Uterus (tissue), 2 donors: ENCODE data around the gene ACTRT2.

ENCODE experiments used
- POLR2A ChIP-seq, 2 donors: fragments of 450-650 bp; IDR thresholded peaks; one replicate each; pipeline ENCODE4 v1.6.1; 2016; ENCODE audit warnings: antibody characterized with exemption in 2 of 2, mild to moderate bottlenecking in 1 of 2, moderate library complexity in 1 of 2
- TF ChIP-seq, protein P1 (sequence below), 4 experiments: fragments of 200-600 bp in 2 of 4; fragments of 450-650 bp in 2 of 4; sonication (generic) in 2 of 4; IDR thresholded peaks; one replicate each; pipeline ENCODE4 v1.5.1; 2016 to 2019; ENCODE audit warnings: antibody characterized with exemption in 4 of 4, mild to moderate bottlenecking in 2 of 4, moderate library complexity in 1 of 4

DNA sequence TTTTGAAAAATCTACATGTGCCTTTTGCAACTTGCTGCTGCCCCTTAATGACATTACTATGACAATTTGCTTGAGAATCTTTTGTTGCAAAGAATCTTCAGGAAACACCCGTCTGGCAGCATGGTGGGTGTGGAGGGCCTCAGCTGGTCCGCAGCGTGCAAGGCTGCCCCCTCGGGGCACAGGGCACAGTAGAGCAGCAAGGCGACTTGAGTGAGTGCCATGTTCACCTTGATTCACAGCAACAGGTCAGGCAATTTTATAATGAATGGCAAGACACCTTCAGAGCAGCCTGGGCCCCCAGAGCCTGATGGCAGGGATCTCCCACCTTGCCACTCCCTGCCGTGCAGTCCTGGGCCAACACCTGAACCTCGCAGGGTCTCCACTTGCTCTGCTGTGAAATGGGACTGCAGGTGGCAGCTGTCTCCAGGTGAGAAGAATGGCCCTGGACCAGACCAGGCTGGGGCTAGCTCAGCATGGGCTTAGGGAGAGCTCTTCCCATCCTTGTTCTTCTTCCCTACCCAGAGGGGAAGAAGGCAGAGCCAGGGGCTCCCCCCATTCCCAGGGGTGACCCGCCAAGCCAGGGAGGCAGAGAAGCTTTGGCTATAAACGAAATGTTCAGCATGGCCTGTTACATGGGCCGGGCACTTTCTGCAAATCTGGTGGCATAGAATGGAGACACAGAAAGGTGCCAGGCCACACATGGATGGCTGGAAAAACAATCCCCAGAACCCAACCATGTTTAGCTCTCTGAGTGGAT is 34.5 kb upstream of the ACTRT2 start:
- TF ChIP-seq, protein P1, sequence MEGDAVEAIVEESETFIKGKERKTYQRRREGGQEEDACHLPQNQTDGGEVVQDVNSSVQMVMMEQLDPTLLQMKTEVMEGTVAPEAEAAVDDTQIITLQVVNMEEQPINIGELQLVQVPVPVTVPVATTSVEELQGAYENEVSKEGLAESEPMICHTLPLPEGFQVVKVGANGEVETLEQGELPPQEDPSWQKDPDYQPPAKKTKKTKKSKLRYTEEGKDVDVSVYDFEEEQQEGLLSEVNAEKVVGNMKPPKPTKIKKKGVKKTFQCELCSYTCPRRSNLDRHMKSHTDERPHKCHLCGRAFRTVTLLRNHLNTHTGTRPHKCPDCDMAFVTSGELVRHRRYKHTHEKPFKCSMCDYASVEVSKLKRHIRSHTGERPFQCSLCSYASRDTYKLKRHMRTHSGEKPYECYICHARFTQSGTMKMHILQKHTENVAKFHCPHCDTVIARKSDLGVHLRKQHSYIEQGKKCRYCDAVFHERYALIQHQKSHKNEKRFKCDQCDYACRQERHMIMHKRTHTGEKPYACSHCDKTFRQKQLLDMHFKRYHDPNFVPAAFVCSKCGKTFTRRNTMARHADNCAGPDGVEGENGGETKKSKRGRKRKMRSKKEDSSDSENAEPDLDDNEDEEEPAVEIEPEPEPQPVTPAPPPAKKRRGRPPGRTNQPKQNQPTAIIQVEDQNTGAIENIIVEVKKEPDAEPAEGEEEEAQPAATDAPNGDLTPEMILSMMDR (IDR thresholded peaks at IDR 0.05) = no peak
- no peak for TF ChIP-seq POLR2A (IDR thresholded peaks at IDR 0.05)
